Measurements from ENCODE around the gene PAEP.

- TF ChIP-seq POLR2A (IDR thresholded peaks at IDR 0.05), result no peak
- no peak for TF ChIP-seq CTCF (IDR thresholded peaks at IDR 0.05)
Measured at GRCh38 chr9:135586601-135587109, 25.1 kb downstream of the PAEP start.

Data from right lobe of liver (tissue), 4 donors.